Thyroid gland (tissue), 4 donors: ENCODE data around the gene ALPL.

Source experiments
- POLR2A ChIP-seq, 2 donors: fragments of 450-650 bp; IDR thresholded peaks; one replicate each; pipeline ENCODE4 v1.6.1; 2017; ENCODE audit warnings: antibody characterized with exemption in 2 of 2, mild to moderate bottlenecking in 2 of 2, moderate library complexity in 1 of 2
- TF ChIP-seq, protein P1 (sequence below), 6 experiments: fragments of 200-600 bp in 3 of 6; fragments of 450-650 bp in 3 of 6; sonication (generic) in 3 of 6; IDR thresholded peaks; one replicate each; pipeline ENCODE4 v1.5.1; 2016 to 2019; ENCODE audit warnings: antibody characterized with exemption in 6 of 6, mild to moderate bottlenecking in 2 of 6, inconsistent platforms in 1 of 6, moderate library complexity in 1 of 6

DNA sequence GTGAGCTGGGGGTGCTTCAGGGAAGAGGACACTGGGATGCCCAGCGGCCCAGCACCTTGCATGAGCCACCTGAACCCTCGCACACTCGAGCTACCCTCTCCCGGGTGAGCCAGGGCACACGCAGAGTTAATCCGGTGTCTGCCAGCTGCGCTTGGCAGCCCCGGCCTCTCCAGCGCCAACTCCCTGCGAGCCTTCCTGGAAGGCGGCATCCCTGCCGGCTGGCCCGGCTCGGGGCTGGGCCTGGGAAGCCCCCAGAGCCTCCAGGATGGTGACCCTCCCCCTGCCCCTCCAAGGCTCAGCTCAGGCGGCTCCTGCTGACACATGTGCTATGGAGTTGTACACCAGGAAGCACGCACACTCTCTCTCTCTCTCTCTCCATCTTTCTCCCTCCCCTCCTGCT, 111.3 kb downstream of the ALPL start:
- TF ChIP-seq, protein P1, sequence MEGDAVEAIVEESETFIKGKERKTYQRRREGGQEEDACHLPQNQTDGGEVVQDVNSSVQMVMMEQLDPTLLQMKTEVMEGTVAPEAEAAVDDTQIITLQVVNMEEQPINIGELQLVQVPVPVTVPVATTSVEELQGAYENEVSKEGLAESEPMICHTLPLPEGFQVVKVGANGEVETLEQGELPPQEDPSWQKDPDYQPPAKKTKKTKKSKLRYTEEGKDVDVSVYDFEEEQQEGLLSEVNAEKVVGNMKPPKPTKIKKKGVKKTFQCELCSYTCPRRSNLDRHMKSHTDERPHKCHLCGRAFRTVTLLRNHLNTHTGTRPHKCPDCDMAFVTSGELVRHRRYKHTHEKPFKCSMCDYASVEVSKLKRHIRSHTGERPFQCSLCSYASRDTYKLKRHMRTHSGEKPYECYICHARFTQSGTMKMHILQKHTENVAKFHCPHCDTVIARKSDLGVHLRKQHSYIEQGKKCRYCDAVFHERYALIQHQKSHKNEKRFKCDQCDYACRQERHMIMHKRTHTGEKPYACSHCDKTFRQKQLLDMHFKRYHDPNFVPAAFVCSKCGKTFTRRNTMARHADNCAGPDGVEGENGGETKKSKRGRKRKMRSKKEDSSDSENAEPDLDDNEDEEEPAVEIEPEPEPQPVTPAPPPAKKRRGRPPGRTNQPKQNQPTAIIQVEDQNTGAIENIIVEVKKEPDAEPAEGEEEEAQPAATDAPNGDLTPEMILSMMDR (IDR thresholded peaks at IDR 0.05) = no peak
- peak in 1 of 2 donors; percentile 23 for TF ChIP-seq POLR2A (IDR thresholded peaks at IDR 0.05)
